SU-DHL-6 (cell line): ENCODE measurements around the gene ATP2B2.

Experiments used
- H2AFZ ChIP-seq: fragments of 200-600 bp; sonication (generic); 2 replicates; pipeline ENCODE4 v1.6.1; 2014; ENCODE audit warnings: low read depth, mild to moderate bottlenecking, moderate library complexity, mixed read lengths, antibody characterized with exemption, low read length; ENCODE audit not compliant: severe bottlenecking
- H3F3A ChIP-seq: fragments of 200-600 bp; shearing (Covaris generic); 2 replicates; pipeline ENCODE4 v1.6.0; 2016; ENCODE audit warnings: antibody characterized with exemption, mild to moderate bottlenecking; ENCODE audit not compliant: insufficient read depth
- H3K27ac ChIP-seq: fragments of 200-600 bp; sonication (generic); 2 replicates; pipeline ENCODE4 v1.5.1; 2016; ENCODE audit warnings: low read depth, mild to moderate bottlenecking, low read length, moderate library complexity, mixed read lengths
- H3K27me3 ChIP-seq: fragments of 200-600 bp; sonication (generic), shearing (Covaris generic); 2 replicates; pipeline ENCODE4 v1.6.0; 2014; ENCODE audit warnings: mild to moderate bottlenecking, low read length
- H3K36me3 ChIP-seq: fragments of 200-600 bp; sonication (generic); 2 replicates; pipeline ENCODE4 v1.6.1; 2014; ENCODE audit warnings: mild to moderate bottlenecking, low read length, mixed read lengths
- H3K4me2 ChIP-seq: fragments of 300-600, 200-600 bp; shearing (Covaris generic), sonication (generic); 2 replicates; pipeline ENCODE4 v1.6.0; 2014; ENCODE audit warnings: low read length, low read depth, mild to moderate bottlenecking; ENCODE audit not compliant: poor library complexity, severe bottlenecking
- H3K4me3 ChIP-seq: fragments of 200-600 bp; sonication (generic); 2 replicates; pipeline ENCODE4 v1.5.1; 2014; ENCODE audit warnings: antibody characterized with exemption, low read length, mild to moderate bottlenecking, mixed read lengths; ENCODE audit not compliant: insufficient read depth, poor library complexity, severe bottlenecking
- H3K79me2 ChIP-seq: fragments of 200-600 bp; sonication (generic); 2 replicates; pipeline ENCODE4 v1.6.1; 2014; ENCODE audit warnings: mild to moderate bottlenecking, low read length, moderate library complexity; ENCODE audit not compliant: insufficient read depth
- H3K9ac ChIP-seq: fragments of 200-600 bp; sonication (generic); 2 replicates; pipeline ENCODE4 v1.7.0; 2014; ENCODE audit warnings: mild to moderate bottlenecking, low read length
- H3K9me2 ChIP-seq: fragments of 200-600 bp; sonication (generic); replicated peaks from 2 replicates; pipeline ENCODE4 v1.6.1; 2014; ENCODE audit warnings: low read length; ENCODE audit not compliant: insufficient read depth
- H3K9me3 ChIP-seq: fragments of 200-600 bp; sonication (generic); 2 replicates; pipeline ENCODE4 v1.6.1; 2014; ENCODE audit warnings: low read length, mixed read lengths; ENCODE audit not compliant: insufficient read depth
- H4K20me1 ChIP-seq: fragments of 200-600 bp; sonication (generic); 2 replicates; pipeline ENCODE4 v1.6.1; 2014; ENCODE audit warnings: low read depth, mild to moderate bottlenecking, antibody characterized with exemption, low read length, moderate library complexity, mixed read lengths
- CTCF ChIP-seq: fragments of 200-600 bp; sonication (generic); IDR thresholded peaks from one replicate; pipeline ENCODE4 v1.5.1; 2017; ENCODE audit warnings: antibody characterized with exemption, mild to moderate bottlenecking, low read length, moderate library complexity; ENCODE audit not compliant: insufficient read depth, poor library complexity, severe bottlenecking
- EZH2phosphoT487 ChIP-seq: fragments of 200-600 bp; sonication (generic), shearing (Covaris generic); conservative IDR thresholded peaks from 2 replicates; pipeline ENCODE4 v1.6.1; 2018; ENCODE audit warnings: mild to moderate bottlenecking, antibody characterized with exemption, low read length, moderate library complexity, mixed read lengths

Gene ATP2B2

GRCh38 chr3:10502185-10502880 is 3.1 kb downstream of the ATP2B2 start:
- H3K79me2 ChIP-seq, result no peaks in the 10 kb centered on the region
- no peak overlapping the region for H3K9ac ChIP-seq
- H3K9me2 ChIP-seq, result no peaks in the 10 kb centered on the region
- H3K27ac ChIP-seq, result no peak overlapping the region
- H2AFZ ChIP-seq, result no peak overlapping the region
- TF ChIP-seq CTCF, result no peak
- TF ChIP-seq EZH2phosphoT487, result no peak
- no peaks in the 10 kb centered on the region for H3K36me3 ChIP-seq
- H3K9me3 ChIP-seq, result no peaks in the 10 kb centered on the region
- H3K4me3 ChIP-seq, result no peak overlapping the region
- H3K27me3 ChIP-seq, result no peaks in the 10 kb centered on the region
- H3F3A ChIP-seq, result no peaks in the 10 kb centered on the region
- H3K4me2 ChIP-seq, result no peak overlapping the region
- H4K20me1 ChIP-seq, result no peaks in the 10 kb centered on the region

- Histone ChIP-seq H3K4me3 (no peak overlapping the region), H3K36me3 (no peaks in the 10 kb centered on the region), H3K27ac (no peak overlapping the region), H3K9me3 (no peaks in the 10 kb centered on the region), H3K9me2 (no peaks in the 10 kb centered on the region), H3K9ac (no peak overlapping the region), H3K4me2 (no peak overlapping the region), H3K79me2 (no peaks in the 10 kb centered on the region), H3K27me3 (no peaks in the 10 kb centered on the region), H4K20me1 (no peaks in the 10 kb centered on the region), H2AFZ (no peak overlapping the region), H3F3A (no peaks in the 10 kb centered on the region)
- no peak for TF ChIP-seq CTCF
- no peak for TF ChIP-seq EZH2phosphoT487
Measured at GRCh38 chr3:10501664-10502052, 3.7 kb downstream of the ATP2B2 start.

- Histone ChIP-seq H3K9ac (no peak overlapping the region), H3K9me2 (no peaks in the 10 kb centered on the region), H3K4me3 (no peak overlapping the region), H3K79me2 (no peaks in the 10 kb centered on the region), H4K20me1 (no peaks in the 10 kb centered on the region), H3K36me3 (no peaks in the 10 kb centered on the region), H3K9me3 (no peaks in the 10 kb centered on the region), H3K27ac (no peak overlapping the region), H3K27me3 (no peaks in the 10 kb centered on the region), H3K4me2 (no peak overlapping the region), H3F3A (no peaks in the 10 kb centered on the region), H2AFZ (no peak overlapping the region)
- no peak for TF ChIP-seq CTCF
- no peak for TF ChIP-seq EZH2phosphoT487
Measured at GRCh38 chr3:10500717-10501663, 4.4 kb downstream of the ATP2B2 start.
